ENCODE measurements around the gene LYSMD3. TPM values are rescaled to one million over a fixed set of nuclear protein-coding genes. Genes with fewer than 3 reads are reported as not detected.

LYSMD3 gene
- total and polyA plus RNA-seq, 2 experiments from 2014 or later: 15.8 to 29.8 TPM

GRCh38 chr5:90488791-90489190, 40.6 kb downstream of the LYSMD3 start:
- H3K27me3 ChIP-seq: no peaks in the 10 kb centered on the region
- no peak overlapping the region for H3K27ac ChIP-seq
- no peaks in the 10 kb centered on the region for H3K79me2 ChIP-seq
- no peak overlapping the region for H3K4me3 ChIP-seq
- H4K20me1 ChIP-seq (ENCODE audit: insufficient read depth, poor library complexity, severe bottlenecking): no peaks in the 10 kb centered on the region
- no peaks in the 10 kb centered on the region for H3K4me1 ChIP-seq (ENCODE audit: insufficient read depth)
- H2AFZ ChIP-seq: no peak overlapping the region
- no peak for TF ChIP-seq EZH2phosphoT487 (IDR thresholded peaks at IDR 0.05; ENCODE audit: low read depth, severe bottlenecking, unreplicated experiment)
- TF ChIP-seq CTCF (IDR thresholded peaks at IDR 0.05; ENCODE audit: poor library complexity): no peak
- TF ChIP-seq EZH2 (IDR thresholded peaks at IDR 0.05; ENCODE audit: borderline replicate concordance): no peak
- 92% methylated on average over 2 of the region's 2 CpGs for WGBS (ENCODE audit: low lambda C conversion rate, missing lambda C conversion rate)
- H3K9me2 ChIP-seq (replicated peaks; ENCODE audit: insufficient read depth): no peaks in the 10 kb centered on the region
- H3K9me3 ChIP-seq (ENCODE audit: low read depth): no peaks in the 10 kb centered on the region
- no peak for DNase-seq (ENCODE audit: low spot score)
- H3K36me3 ChIP-seq (replicated peaks; ENCODE audit: insufficient read depth, low read depth): no peaks in the 10 kb centered on the region
- H3K4me2 ChIP-seq: no peak overlapping the region

- Histone ChIP-seq H3K36me3 (replicated peaks; ENCODE audit: insufficient read depth, low read depth) (no peaks in the 10 kb centered on the region), H3K4me1 (ENCODE audit: insufficient read depth) (no peaks in the 10 kb centered on the region), H3K9me3 (ENCODE audit: low read depth) (no peaks in the 10 kb centered on the region), H3K9me2 (replicated peaks; ENCODE audit: insufficient read depth) (no peaks in the 10 kb centered on the region), H3K79me2 (no peaks in the 10 kb centered on the region), H4K20me1 (ENCODE audit: insufficient read depth, poor library complexity, severe bottlenecking) (no peaks in the 10 kb centered on the region), H3K27ac (no peak overlapping the region), H3K4me2 (no peak overlapping the region), H3K27me3 (no peaks in the 10 kb centered on the region), H3K4me3 (no peak overlapping the region), H2AFZ (no peak overlapping the region)
- TF ChIP-seq EZH2 (IDR thresholded peaks at IDR 0.05; ENCODE audit: borderline replicate concordance) (no peak), CTCF (IDR thresholded peaks at IDR 0.05; ENCODE audit: poor library complexity) (no peak)
- 56% methylated on average over 3 of the region's 3 CpGs for WGBS (ENCODE audit: low lambda C conversion rate, missing lambda C conversion rate)
- DNase-seq (ENCODE audit: low spot score): no peak
Observed at GRCh38 chr5:90484540-90484939, 44.8 kb downstream of the LYSMD3 start.

GRCh38 chr5:90483206-90483605, 46.2 kb downstream of the LYSMD3 start:
- Histone ChIP-seq H3K4me1 (ENCODE audit: insufficient read depth) (no peaks in the 10 kb centered on the region), H4K20me1 (ENCODE audit: insufficient read depth, poor library complexity, severe bottlenecking) (no peaks in the 10 kb centered on the region), H3K36me3 (replicated peaks; ENCODE audit: insufficient read depth, low read depth) (no peaks in the 10 kb centered on the region), H3K27me3 (no peaks in the 10 kb centered on the region), H3K4me3 (no peak overlapping the region), H3K9me2 (replicated peaks; ENCODE audit: insufficient read depth) (no peaks in the 10 kb centered on the region), H3K4me2 (no peak overlapping the region), H2AFZ (no peak overlapping the region), H3K27ac (no peak overlapping the region), H3K9me3 (ENCODE audit: low read depth) (no peaks in the 10 kb centered on the region), H3K79me2 (no peaks in the 10 kb centered on the region)
- DNase-seq (ENCODE audit: low spot score): no peak
- TF ChIP-seq EZH2 (IDR thresholded peaks at IDR 0.05; ENCODE audit: borderline replicate concordance) (no peak), EZH2phosphoT487 (IDR thresholded peaks at IDR 0.05; ENCODE audit: low read depth, severe bottlenecking, unreplicated experiment) (no peak), CTCF (IDR thresholded peaks at IDR 0.05; ENCODE audit: poor library complexity) (no peak)
- 95% methylated on average over 8 of the region's 8 CpGs for WGBS (ENCODE audit: low lambda C conversion rate, missing lambda C conversion rate)

- H2AFZ ChIP-seq: no peak overlapping the region
- no peaks in the 10 kb centered on the region for H4K20me1 ChIP-seq (ENCODE audit: insufficient read depth, poor library complexity, severe bottlenecking)
- no peaks in the 10 kb centered on the region for H3K9me2 ChIP-seq (replicated peaks; ENCODE audit: insufficient read depth)
- no peaks in the 10 kb centered on the region for H3K27me3 ChIP-seq
- no peak for TF ChIP-seq EZH2 (IDR thresholded peaks at IDR 0.05; ENCODE audit: borderline replicate concordance)
- no peak for TF ChIP-seq CTCF (IDR thresholded peaks at IDR 0.05; ENCODE audit: poor library complexity)
- TF ChIP-seq EZH2phosphoT487 (IDR thresholded peaks at IDR 0.05; ENCODE audit: low read depth, severe bottlenecking, unreplicated experiment): no peak
- H3K36me3 ChIP-seq (replicated peaks; ENCODE audit: insufficient read depth, low read depth): no peaks in the 10 kb centered on the region
- H3K4me3 ChIP-seq: no peak overlapping the region
- H3K4me2 ChIP-seq: no peak overlapping the region
- no peaks in the 10 kb centered on the region for H3K4me1 ChIP-seq (ENCODE audit: insufficient read depth)
- H3K9me3 ChIP-seq (ENCODE audit: low read depth): no peaks in the 10 kb centered on the region
- DNase-seq (ENCODE audit: low spot score): no peak
- WGBS (ENCODE audit: low lambda C conversion rate, missing lambda C conversion rate): 93% methylated on average over 1 of the region's 1 CpG
- H3K27ac ChIP-seq: no peak overlapping the region
- no peaks in the 10 kb centered on the region for H3K79me2 ChIP-seq
Observed at GRCh38 chr5:90480699-90481098, 48.7 kb downstream of the LYSMD3 start.
